Endothelial cell (in vitro differentiated cells): ENCODE results near the gene PIM1. TPM values are rescaled to one million over a fixed set of nuclear protein-coding genes. Genes with fewer than 3 reads are reported as not detected.

ENCODE experiments used
- DNase-seq: peaks from one replicate; pipeline ENCODE4 v3.0.0; 2021; ENCODE audit warnings: low spot score
- H3K27ac Mint-ChIP-seq: one replicate; pipeline ENCODE4 v1.8.0; 2021; ENCODE audit warnings: mixed read lengths, inconsistent platforms; ENCODE audit not compliant: unreplicated experiment
- H3K27me3 Mint-ChIP-seq: one replicate; pipeline ENCODE4 v1.8.0; 2021; ENCODE audit warnings: mild to moderate bottlenecking, moderate library complexity, mixed read lengths, inconsistent platforms; ENCODE audit not compliant: unreplicated experiment
- H3K36me3 Mint-ChIP-seq: one replicate; pipeline ENCODE4 v1.8.0; 2021; ENCODE audit warnings: mild to moderate bottlenecking, low read depth, mixed read lengths, inconsistent platforms; ENCODE audit not compliant: unreplicated experiment
- H3K4me1 Mint-ChIP-seq: one replicate; pipeline ENCODE4 v1.8.0; 2021; ENCODE audit warnings: mild to moderate bottlenecking, mixed read lengths, inconsistent platforms; ENCODE audit not compliant: unreplicated experiment
- H3K4me3 Mint-ChIP-seq: one replicate; pipeline ENCODE4 v1.8.0; 2021; ENCODE audit warnings: mild to moderate bottlenecking, mixed read lengths, inconsistent platforms; ENCODE audit not compliant: unreplicated experiment
- H3K9me3 Mint-ChIP-seq: one replicate; pipeline ENCODE4 v1.8.0; 2021; ENCODE audit warnings: mixed read lengths, inconsistent platforms; ENCODE audit not compliant: unreplicated experiment
- CTCF ChIP-seq: fragments of 200-600 bp; sonication (generic); IDR thresholded peaks from one replicate; pipeline ENCODE4 v1.5.0; 2021; ENCODE audit warnings: antibody characterized with exemption; ENCODE audit not compliant: unreplicated experiment
- total RNA-seq: library from RNA; stranded (reverse); fragmentation: NEBNext Ultra II Directional; extraction: Animal tissue kit (Norgen Biotek cat#: 25700); gene quantifications from one replicate; pipeline ENCODE4 v1.2.1, GENCODE V29; 2021; ENCODE audit not compliant: unreplicated experiment

The PIM1 gene
- total RNA-seq, 1 donor from 2014 or later = 9.6 TPM

DNA sequence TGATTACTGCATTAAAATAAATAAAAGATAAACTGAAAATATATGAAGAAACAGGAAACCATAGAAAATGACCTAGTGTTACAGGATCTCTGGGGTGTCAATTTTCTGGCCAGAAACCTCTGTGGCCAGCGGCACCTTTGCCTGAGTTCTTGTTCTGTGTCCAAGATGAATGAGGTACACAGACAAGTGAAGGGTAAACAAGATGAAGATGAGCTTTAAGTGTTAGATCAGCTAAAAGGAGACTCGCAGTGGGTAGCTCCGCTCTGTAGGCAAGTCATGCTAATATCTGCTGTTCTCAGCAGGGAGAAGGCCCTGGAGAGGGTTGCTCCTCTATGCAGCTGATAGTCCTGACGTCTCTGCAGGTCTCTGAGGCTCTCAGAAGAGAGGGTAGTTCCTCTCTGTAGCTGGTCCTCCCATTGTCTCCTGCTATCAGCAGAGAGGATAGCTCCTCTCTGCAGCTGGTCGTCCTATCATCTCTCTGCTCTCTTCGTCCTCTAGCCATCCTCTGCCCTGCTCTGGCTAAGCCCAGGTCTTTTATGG is 51.7 kb downstream of the PIM1 start:
- H3K4me1 Mint-ChIP-seq = peaks cover 15% of the 10 kb centered on the region
- DNase-seq = no peak
- H3K36me3 Mint-ChIP-seq = peaks cover 3% of the 10 kb centered on the region
- peak overlapping the region; percentile 94 for H3K4me3 Mint-ChIP-seq
- H3K27ac Mint-ChIP-seq = peak overlapping the region; percentile 27
- H3K27me3 Mint-ChIP-seq = no peaks in the 10 kb centered on the region
- no peak for TF ChIP-seq CTCF
- no peaks in the 10 kb centered on the region for H3K9me3 Mint-ChIP-seq

DNA sequence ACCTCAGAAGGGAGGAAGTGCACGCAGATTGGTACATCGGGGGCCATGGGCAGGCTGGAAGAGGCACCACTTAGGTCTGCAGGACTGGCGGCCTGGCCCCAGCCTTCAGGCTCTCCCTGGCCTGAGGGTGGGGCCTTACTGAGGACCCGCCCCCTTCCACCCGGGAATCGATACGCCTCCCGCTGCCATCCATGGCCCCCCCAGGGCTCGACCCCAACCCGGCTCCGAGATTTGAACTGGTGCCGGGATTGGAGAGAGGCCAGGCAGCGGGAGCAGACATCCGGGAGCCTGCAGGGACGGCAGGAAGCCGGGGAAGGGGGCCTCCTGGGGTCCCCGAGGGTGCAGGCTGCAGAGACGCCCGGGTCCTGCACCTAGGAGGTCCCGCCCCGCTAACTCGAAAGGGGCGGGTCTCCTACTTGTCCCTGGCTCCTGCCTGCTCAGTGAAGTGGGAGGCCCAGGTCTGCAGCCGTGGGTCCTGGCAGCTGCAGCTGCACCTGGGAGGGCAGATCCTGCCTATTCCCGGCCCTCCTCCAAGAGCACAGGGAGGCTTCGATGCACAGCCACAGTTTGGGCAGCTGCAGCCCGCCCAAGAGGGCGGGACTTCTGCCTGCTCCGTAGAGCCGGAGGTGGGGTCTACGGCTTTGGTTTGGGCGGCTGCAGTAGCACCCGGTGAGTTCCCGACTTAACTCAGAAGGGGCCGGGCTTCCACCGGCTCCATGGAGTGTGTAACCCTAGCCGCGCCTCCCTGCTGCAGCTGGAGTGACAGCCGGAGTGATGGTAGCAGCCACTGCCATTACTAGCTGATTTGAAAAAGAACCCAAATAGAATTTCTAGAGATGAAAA is 52.4 kb downstream of the PIM1 start:
- Mint-ChIP-seq H3K9me3 (no peaks in the 10 kb centered on the region), H3K4me1 (peaks cover 15% of the 10 kb centered on the region), H3K36me3 (peaks cover 3% of the 10 kb centered on the region), H3K4me3 (peak overlapping the region; percentile 94), H3K27ac (peak overlapping the region; percentile 27), H3K27me3 (no peaks in the 10 kb centered on the region)
- DNase-seq = peak; percentile 79
- TF ChIP-seq CTCF = no peak

- Mint-ChIP-seq H3K4me1 (peaks cover 15% of the 10 kb centered on the region), H3K27me3 (no peaks in the 10 kb centered on the region), H3K4me3 (peak overlapping the region; percentile 52), H3K27ac (no peak overlapping the region), H3K36me3 (peaks cover 3% of the 10 kb centered on the region), H3K9me3 (no peaks in the 10 kb centered on the region)
- DNase-seq = no peak
- no peak for TF ChIP-seq CTCF
Measured at GRCh38 chr6:37222992-37223391, 53.0 kb downstream of the PIM1 start.

Other genes with a start within 250 kb of the PIM1 start
- 20.5 TPM for gene PI16, start 215.4 kb upstream of the PIM1 start, total RNA-seq
- gene MTCH1, start 184.0 kb upstream of the PIM1 start, total RNA-seq = 304 TPM
- 0.10 TPM for gene FGD2, start 164.5 kb upstream of the PIM1 start, total RNA-seq
- 11.8 TPM for gene TBC1D22B, start 87.6 kb downstream of the PIM1 start, total RNA-seq
- gene TMEM217, start 88.0 kb downstream of the PIM1 start, total RNA-seq = 5.4 TPM
- 21.8 TPM for gene RNF8, start 183.8 kb downstream of the PIM1 start, total RNA-seq